ENCODE results near the gene PIP4P1. TPM values are rescaled to one million over a fixed set of nuclear protein-coding genes. Genes with fewer than 3 reads are reported as not detected.

Gene PIP4P1
- total RNA-seq, 1 donor from 2014 or later = 40.2 TPM

DNA sequence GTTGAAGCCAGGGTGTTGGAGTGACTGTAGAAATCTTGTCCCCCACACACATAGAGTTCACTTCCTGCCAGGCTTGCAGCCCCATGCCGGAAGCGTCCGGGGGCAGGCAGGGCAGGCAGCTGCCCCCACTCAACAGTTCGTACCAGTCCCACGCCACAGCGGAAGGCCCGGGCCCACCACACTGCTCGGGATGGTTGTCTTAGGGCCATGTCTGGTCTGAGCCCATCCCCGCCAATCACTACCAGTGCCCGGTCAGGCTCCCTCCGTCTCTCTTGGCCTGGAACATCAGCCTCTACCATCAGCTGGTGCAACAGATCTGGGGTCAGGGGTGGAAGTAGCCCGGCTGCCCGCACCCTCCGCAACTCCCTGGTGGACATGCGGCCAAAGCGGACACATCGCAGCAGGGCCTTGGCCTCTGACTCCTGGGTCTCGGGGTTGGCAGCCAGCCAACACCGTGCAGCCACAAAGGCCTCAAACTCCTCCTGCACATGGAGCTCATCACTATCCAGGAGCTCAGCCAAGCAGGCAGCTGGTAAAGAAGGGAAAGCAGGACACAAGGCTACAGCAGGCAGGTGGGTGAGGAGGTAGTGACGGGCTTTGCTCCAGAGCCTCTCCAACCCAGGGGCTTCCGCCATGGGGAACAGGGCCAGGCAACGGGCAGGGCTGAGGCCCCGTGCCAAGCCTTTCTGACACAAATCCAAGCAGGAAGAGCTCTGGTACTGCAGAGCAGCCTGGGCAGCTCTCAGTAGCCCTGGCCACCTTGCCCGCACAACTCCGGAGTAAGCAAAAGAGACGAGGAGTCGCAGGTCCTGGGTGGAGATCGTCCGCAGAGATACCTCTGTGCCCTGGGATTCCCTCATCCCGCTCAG is 31.2 kb downstream of the PIP4P1 start:
- H3K9me3 ChIP-seq = no peaks in the 10 kb centered on the region
- TF ChIP-seq, protein P1, sequence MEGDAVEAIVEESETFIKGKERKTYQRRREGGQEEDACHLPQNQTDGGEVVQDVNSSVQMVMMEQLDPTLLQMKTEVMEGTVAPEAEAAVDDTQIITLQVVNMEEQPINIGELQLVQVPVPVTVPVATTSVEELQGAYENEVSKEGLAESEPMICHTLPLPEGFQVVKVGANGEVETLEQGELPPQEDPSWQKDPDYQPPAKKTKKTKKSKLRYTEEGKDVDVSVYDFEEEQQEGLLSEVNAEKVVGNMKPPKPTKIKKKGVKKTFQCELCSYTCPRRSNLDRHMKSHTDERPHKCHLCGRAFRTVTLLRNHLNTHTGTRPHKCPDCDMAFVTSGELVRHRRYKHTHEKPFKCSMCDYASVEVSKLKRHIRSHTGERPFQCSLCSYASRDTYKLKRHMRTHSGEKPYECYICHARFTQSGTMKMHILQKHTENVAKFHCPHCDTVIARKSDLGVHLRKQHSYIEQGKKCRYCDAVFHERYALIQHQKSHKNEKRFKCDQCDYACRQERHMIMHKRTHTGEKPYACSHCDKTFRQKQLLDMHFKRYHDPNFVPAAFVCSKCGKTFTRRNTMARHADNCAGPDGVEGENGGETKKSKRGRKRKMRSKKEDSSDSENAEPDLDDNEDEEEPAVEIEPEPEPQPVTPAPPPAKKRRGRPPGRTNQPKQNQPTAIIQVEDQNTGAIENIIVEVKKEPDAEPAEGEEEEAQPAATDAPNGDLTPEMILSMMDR (IDR thresholded peaks at IDR 0.05) = no peak
- intact Hi-C loops (cut with DNase I) = no loop called here
- no peak overlapping the region for H3K27ac ChIP-seq
- H3K4me1 ChIP-seq = peaks cover 4% of the 10 kb centered on the region
- ATAC-seq (peak; percentile 69), DNase-seq (peak; percentile 79)
- H3K27me3 ChIP-seq = no peaks in the 10 kb centered on the region
- H3K36me3 ChIP-seq = no peaks in the 10 kb centered on the region
- no peak overlapping the region for H3K4me3 ChIP-seq

DNA sequence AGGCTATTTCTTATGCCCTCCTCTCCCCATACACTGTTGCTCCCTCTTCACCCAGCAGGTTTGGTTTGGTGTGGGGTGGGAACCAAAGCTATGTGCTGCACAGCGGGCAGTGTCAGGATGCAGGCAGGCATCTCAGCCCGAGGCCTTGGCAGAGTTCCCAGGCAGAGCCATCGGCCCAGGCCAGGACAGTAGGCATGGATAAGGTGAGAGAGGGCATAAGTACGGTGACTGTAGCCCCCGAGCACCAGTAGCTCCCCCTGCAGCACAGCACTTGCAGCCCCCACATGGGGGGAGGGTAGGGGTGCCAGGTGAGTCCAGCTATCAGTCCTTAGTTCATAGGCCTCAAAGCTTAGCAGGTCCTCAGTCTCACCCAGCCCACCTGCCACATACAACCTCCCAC is 32.4 kb downstream of the PIP4P1 start:
- intact Hi-C loops (cut with DNase I) = no loop called here
- TF ChIP-seq, protein P1 (IDR thresholded peaks at IDR 0.05) = no peak

DNA sequence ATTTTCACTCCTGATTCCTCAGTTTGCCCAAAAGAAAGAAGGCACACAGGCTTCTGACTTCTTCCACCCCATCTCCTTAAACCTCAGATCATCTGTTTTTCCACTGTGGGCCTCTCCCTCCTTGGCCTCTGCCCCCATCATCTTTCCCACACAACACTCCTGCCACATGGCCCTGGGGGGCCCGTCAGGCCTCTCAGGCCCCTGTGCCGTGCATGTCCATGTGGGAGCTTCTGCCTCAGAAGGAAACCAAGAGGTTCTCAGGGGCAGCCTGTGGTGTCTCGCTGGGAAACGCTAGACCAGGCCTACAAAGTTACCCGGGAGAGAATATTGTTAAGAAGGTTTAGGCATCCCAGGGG is 33.2 kb downstream of the PIP4P1 start:
- intact Hi-C loops (cut with DNase I) = no loop called here
- Histone ChIP-seq H3K4me1 (peaks cover 4% of the 10 kb centered on the region), H3K27ac (peak overlapping the region; percentile 55), H3K4me3 (no peak overlapping the region), H3K27me3 (no peaks in the 10 kb centered on the region), H3K36me3 (no peaks in the 10 kb centered on the region), H3K9me3 (no peaks in the 10 kb centered on the region)
- ATAC-seq (no peak), DNase-seq (no peak)
- TF ChIP-seq, protein P1 (IDR thresholded peaks at IDR 0.05) = no peak

More for the DNA sequence above, 32.4 kb downstream of the PIP4P1 start:
- H3K27me3 ChIP-seq = no peaks in the 10 kb centered on the region
- no peaks in the 10 kb centered on the region for H3K36me3 ChIP-seq
- H3K4me1 ChIP-seq = peaks cover 4% of the 10 kb centered on the region
- no peak overlapping the region for H3K27ac ChIP-seq
- H3K9me3 ChIP-seq = no peaks in the 10 kb centered on the region
- no peak for DNase-seq
- H3K4me3 ChIP-seq = no peak overlapping the region
- no peak for ATAC-seq

DNA sequence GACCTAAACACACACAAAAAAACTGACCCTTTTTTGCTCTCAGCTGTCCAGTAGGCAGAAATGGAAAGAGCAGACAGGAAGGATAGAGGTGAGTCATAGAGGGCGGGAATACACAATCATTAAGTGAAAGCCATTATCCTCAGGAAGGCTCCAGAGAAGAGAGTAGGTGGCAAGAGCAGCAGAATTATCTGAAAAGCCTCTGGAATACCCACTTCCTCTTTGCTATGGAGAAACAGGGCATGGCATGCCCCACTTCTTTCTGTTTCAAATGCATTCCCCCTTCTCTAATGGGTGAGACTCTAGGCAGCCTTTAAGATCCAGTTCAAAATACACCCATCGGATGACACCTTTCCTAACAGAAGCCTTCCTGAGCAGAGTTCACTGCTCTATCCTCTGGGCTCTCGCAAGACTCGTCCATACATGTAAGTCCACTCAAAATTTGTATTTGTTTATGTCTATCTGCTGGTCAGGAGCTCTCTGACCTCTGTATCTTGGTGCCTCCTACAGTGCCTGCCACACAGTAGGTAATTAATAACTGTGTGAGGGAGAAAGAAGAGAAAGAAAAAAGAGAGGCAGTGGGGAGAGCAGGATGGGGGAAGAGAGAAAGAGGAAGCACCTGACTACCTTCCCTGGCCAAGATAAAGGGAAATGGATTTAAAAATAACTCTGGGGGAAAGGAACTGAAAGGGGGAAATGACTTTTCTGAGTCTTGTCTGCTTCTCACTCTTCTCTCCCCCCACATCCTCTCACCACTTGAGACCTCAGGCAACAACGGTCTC is 33.8 kb downstream of the PIP4P1 start:
- no peaks in the 10 kb centered on the region for H3K27me3 ChIP-seq
- ATAC-seq (peak; percentile 73), DNase-seq (no peak)
- H3K27ac ChIP-seq = peak overlapping the region; percentile 55
- H3K4me3 ChIP-seq = no peak overlapping the region
- H3K4me1 ChIP-seq = peaks cover 4% of the 10 kb centered on the region
- no peaks in the 10 kb centered on the region for H3K36me3 ChIP-seq
- TF ChIP-seq, protein P1 (IDR thresholded peaks at IDR 0.05) = no peak
- intact Hi-C loops (cut with DNase I) = no loop called here
- H3K9me3 ChIP-seq = no peaks in the 10 kb centered on the region

DNA sequence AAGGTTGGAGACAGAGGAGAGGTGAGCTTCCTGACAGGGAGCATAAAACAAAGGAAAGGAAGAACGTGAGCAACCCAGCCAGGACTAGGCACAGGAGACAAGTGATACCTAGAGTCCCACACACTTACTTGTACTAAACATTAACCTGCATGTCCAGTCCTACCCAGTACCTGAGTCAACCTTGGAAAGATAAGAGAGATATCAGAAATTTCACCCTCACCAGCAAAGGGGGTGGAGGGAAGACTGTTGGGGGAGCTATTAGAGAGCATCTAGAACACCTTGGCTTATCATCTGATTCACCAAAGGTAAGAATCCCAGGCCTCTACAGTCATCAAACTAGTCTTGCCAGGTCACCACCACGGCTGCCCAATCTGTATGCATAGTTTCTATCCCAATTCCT is 36.4 kb downstream of the PIP4P1 start:
- TF ChIP-seq, protein P1 (IDR thresholded peaks at IDR 0.05) = no peak

More for the DNA sequence above, 36.4 kb downstream of the PIP4P1 start:
- intact Hi-C loops (cut with DNase I) = no loop called here
- no peak overlapping the region for H3K4me3 ChIP-seq
- no peak overlapping the region for H3K27ac ChIP-seq
- peaks cover 4% of the 10 kb centered on the region for H3K4me1 ChIP-seq
- no peaks in the 10 kb centered on the region for H3K9me3 ChIP-seq
- H3K27me3 ChIP-seq = no peaks in the 10 kb centered on the region
- ATAC-seq (no peak), DNase-seq (no peak)
- H3K36me3 ChIP-seq = no peaks in the 10 kb centered on the region
